ENCODE data around the gene RB1.
A peak's percentile ranks its signal among the peaks of the same experiment; 100 is the strongest.

The RB1 gene

DNA sequence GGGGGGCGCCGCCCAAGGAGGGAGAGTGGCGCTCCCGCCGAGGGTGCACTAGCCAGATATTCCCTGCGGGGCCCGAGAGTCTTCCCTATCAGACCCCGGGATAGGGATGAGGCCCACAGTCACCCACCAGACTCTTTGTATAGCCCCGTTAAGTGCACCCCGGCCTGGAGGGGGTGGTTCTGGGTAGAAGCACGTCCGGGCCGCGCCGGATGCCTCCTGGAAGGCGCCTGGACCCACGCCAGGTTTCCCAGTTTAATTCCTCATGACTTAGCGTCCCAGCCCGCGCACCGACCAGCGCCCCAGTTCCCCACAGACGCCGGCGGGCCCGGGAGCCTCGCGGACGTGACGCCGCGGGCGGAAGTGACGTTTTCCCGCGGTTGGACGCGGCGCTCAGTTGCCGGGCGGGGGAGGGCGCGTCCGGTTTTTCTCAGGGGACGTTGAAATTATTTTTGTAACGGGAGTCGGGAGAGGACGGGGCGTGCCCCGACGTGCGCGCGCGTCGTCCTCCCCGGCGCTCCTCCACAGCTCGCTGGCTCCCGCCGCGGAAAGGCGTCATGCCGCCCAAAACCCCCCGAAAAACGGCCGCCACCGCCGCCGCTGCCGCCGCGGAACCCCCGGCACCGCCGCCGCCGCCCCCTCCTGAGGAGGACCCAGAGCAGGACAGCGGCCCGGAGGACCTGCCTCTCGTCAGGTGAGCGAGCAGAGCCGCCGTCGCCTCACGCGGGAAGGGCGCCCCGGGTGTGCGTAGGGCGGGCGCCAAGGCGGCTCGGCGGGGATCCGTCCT is at the start of gene RB1:
Gene RB1, plus strand, starts transcription at position 393 of the 784 bp plus-strand sequence. Its CDS starts 162 bp downstream, at position 555.
- H3K4me3 ChIP-seq (ENCODE audit: low read depth, low read length): peak within 1 kb of the TSS; percentile 79
- DNase-seq (ENCODE audit: low read depth): peak; percentile 56

DNA sequence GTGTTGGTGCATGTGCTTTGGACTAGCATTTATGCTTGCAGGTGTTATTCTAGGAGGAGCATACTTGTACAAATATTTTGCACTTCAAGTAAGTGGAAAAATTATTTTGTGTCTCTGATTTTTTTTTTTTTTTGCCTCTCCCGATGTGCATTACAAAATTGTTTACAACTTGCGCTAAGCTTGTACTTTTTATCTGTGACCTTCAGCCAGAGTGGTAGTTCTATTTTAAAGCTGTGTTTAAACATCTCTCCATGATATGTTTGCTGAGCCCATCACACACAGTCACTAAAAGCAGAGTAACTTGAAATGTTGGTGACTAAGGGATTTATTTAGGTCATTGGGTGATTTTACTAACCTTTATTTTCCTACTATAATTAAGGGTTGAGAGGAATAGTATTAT is 49.7 kb upstream of the RB1 start:
- H3K4me3 ChIP-seq (ENCODE audit: low read depth, low read length): no peak overlapping the region
- no peak for DNase-seq (ENCODE audit: low read depth)

DNA sequence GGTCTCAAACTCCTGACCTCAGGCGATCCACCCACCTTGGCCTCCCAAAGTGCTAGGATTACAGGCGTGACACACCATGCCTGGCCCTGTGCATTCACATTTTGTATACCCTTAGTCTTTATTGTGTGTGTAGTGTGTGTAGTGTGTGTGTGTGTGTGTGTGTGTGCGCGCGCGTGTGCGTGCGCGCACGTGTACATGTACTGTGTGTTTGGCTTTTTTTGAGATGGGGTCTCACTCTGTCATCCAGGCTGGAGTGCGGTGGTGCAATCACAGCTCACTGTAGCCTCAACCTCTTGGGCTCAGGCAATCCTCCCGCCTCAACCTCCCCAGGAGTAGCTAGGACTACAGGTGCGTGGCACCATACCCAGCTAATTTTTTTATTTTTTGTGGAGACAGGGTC is 48.5 kb upstream of the RB1 start:
- no peak overlapping the region for H3K4me3 ChIP-seq (ENCODE audit: low read depth, low read length)
- DNase-seq (ENCODE audit: low read depth): no peak

DNA sequence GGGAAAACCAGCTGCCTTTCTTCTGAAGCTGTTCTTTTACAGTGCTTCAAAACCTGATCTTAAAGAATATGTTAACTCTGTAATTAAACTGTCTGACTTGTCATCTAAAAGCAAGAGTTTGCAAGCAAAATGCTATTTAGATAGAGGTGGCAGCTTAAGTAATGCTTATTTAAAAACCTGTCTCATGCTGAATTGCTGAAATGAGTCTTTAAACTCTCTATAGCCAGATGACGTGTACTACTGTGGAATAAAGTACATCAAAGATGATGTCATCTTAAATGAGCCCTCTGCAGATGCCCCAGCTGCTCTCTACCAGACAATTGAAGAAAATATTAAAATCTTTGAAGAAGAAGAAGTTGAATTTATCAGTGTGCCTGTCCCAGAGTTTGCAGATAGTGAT is 47.6 kb upstream of the RB1 start:
- no peak for DNase-seq (ENCODE audit: low read depth)
- H3K4me3 ChIP-seq (ENCODE audit: low read depth, low read length): no peak overlapping the region

DNA sequence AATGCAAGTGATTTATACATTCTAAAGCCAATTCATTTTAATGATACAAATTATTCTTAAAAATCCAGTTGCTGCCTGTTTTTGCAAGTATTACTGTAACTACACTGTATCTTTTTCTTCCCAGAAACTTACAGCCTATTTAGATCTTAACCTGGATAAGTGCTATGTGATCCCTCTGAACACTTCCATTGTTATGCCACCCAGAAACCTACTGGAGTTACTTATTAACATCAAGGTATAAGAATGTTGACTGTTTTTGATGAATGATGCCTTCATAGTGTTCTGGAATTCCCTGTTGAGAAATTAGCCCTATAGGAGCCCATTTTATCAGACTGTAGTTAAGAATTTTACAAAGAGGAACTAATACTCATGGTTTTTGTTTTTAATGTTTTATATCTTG is 45.5 kb upstream of the RB1 start:
- DNase-seq (ENCODE audit: low read depth): no peak
- H3K4me3 ChIP-seq (ENCODE audit: low read depth, low read length): no peak overlapping the region

DNA sequence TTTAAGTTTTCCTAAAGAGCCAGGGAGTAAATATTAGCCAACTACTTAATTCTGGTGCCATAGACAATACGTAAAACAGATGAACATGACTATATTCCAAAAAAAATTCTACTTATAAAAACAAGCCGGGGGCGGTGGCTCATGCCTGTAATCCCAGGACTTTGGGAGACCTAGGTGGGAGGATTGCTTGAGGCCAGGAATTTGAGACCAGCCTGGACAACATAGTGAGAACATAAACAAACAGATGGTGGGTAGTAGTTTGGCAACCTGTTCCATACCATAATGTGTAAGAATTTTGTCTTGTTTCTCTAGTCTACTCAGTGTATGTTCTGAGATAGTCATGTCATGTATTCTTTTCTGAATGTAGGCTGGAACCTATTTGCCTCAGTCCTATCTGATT is 45.1 kb upstream of the RB1 start:
- no peak for DNase-seq (ENCODE audit: low read depth)
- no peak overlapping the region for H3K4me3 ChIP-seq (ENCODE audit: low read depth, low read length)

DNA sequence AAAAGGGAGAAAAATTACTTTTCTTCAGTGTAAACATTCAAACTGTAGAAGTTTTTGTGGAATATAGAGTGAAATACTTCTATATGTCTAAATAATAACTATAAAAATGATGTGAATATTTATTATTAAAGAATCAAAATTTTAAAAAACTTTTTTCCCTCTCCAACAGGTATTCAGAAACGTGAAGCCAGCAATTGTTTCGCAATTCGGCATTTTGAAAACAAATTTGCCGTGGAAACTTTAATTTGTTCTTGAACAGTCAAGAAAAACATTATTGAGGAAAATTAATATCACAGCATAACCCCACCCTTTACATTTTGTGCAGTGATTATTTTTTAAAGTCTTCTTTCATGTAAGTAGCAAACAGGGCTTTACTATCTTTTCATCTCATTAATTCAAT is 42.6 kb upstream of the RB1 start:
- DNase-seq (ENCODE audit: low read depth): no peak
- no peak overlapping the region for H3K4me3 ChIP-seq (ENCODE audit: low read depth, low read length)

DNA sequence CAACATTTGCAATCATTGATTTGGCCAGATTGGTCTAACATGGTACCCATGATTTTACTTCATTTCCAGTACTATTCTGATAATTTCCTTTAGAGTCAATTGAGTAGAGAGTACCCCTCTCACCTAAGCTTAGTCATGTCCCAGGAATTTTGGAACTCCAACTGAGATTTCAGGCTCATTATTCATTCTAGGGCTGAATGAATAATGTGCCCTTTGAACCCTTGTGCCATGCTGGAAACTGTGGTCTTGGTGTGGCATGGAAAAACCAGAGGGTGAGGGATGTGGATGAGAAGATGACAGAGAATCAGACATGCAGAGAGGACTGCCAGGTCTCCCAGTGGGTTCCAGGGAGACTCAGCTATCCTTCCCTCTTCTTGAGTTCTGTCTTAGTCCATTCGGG is 40.4 kb upstream of the RB1 start:
- H3K4me3 ChIP-seq (ENCODE audit: low read depth, low read length): no peak overlapping the region
- no peak for DNase-seq (ENCODE audit: low read depth)

DNA sequence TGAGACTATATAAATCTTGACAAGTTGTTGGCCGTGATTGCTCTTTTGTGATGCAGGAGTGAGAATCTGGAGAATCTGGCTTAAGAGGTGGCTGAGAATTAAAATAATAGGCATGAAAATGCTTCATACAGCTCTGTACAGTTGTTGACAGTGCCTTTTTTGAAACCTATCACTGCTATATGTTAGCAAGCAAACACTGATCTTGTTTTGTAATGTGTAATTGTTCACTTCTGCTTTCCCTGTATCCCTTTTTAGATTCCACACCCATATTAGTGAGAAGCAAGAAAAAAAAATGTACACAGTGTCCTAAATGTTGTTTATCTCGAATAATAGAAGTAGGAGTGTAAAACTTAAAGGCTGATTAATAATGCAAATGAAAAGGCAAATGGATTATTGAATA is 39.5 kb upstream of the RB1 start:
- no peak overlapping the region for H3K4me3 ChIP-seq (ENCODE audit: low read depth, low read length)
- no peak for DNase-seq (ENCODE audit: low read depth)

DNA sequence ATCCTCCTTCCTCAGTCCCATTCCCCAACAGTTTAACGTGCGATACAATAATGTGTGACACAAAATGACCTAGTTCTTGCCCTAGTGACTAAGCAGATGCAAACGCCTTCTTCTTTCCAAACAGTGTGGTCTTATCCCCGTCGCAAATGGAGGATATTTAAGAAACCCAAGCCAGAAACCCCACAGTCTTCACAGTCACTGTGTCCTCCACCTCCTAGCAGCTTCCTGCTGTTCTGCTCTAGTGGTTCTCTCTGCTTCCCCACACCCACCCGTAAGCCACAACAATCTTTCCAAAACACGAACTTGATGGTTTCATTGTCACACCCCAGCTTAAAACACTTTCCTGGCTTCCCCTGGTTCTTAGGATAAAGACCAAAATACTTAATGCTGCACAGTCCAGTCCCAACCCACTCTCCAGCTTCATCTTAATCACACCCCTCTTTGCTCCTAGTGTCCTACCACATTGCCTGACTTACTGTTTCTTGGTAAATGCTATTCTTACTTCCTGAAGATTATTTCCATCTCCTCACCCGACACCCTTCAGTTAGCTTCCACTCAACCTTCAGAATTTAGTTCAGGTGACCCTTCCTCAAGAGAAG is 38.2 kb upstream of the RB1 start:
- DNase-seq (ENCODE audit: low read depth): no peak
- no peak overlapping the region for H3K4me3 ChIP-seq (ENCODE audit: low read depth, low read length)

DNA sequence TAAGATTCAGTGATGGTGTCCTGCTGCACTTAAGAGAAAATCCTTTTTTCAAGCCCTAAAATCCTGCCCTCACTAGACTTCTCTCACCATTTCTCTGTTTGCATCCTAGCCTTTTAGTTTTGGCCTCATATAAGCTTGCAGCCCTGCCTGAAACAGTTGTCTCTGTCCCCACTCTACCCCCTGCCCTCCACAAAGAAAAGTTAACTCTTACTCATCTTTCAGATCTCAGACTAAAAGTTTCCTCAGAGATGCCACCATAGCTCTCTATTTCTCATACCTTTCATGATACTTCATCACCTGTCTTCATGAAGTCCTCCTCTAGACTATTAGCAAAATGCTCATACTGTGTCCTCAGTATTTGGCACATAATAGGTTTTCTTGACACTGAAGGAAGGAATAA is 37.4 kb upstream of the RB1 start:
- no peak overlapping the region for H3K4me3 ChIP-seq (ENCODE audit: low read depth, low read length)
- DNase-seq (ENCODE audit: low read depth): no peak

DNA sequence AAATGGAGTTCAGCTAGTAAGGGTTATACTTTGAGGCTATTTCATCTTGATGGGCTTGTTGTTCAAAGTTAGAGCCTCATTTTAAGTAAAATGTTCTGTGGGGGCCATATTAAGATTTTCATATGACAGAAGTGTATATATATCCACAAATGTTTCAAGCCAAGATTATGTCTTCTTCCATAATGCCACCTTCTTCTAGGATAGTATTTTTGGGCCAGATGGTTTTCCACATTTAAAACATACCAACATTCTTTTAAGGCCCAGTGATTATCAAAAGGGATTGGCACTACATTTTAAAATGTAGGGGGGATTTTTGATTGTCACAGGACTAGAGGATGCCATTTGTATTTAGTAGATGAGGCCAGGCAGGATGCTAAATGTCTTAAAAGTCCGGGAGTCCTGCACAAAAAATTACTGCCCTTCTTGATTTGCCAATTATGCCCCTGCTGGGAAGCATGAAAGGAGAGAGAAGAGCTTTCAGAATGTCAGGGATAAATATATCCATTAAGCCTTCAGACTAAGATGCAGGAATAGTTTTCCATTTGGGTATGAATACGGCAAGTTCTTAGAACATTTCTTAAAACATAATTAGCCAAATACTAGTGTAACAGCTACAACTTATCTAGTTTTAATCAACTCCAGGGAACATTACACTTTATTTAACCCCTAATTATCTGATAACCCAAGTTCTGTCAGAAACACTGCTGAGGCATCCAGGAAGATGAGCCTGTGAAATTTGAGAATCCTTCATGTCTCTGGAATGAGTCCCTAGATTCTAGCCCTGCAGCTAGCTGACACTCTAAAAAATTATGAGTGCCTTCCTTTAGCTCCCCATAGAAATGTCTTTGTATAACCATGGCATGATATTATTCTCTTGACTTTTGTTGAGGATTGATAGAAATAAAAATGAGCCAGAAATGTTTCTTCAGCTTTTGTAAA is 36.6 kb upstream of the RB1 start:
- no peak for DNase-seq (ENCODE audit: low read depth)
- no peak overlapping the region for H3K4me3 ChIP-seq (ENCODE audit: low read depth, low read length)

DNA sequence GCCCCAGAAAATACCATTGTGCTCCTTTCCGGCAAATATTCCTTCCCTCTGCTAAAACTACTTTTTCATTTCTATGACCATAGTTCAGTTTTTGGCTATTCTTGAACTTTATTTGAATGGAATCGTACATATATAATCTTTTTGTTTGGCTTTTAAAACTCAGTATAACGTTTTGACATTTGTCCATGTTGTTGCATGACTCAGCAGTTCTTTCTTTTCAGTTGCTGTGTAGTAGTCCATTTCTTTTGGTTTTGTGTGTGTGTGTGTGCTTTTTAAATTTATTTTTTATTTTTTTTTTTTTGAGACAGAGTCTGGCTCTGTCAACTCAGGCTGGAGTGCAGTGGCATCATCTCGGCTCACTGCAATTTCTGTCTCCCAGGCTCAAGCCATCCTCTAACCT is 35.5 kb upstream of the RB1 start:
- no peak for DNase-seq (ENCODE audit: low read depth)
- no peak overlapping the region for H3K4me3 ChIP-seq (ENCODE audit: low read depth, low read length)

DNA sequence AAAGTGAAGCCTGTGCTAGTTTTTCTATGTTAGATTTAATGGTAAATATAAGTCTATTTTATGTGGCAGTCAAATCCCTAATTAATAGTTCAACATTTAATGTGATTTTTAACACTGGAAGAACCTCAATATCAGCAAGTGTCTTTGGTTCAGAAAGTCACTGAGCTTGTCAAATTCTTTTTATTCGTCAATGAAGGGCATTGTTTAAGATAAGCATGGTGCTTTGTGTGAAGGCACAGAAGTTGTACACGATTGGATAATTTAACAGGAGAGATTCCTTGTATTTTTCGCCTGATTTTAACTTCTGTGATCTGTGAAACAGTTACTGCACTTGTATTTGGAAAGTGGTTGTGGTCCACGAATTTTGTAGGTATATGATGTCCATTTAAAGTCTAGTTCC is 30.2 kb upstream of the RB1 start:
- no peak overlapping the region for H3K4me3 ChIP-seq (ENCODE audit: low read depth, low read length)
- no peak for DNase-seq (ENCODE audit: low read depth)

DNA sequence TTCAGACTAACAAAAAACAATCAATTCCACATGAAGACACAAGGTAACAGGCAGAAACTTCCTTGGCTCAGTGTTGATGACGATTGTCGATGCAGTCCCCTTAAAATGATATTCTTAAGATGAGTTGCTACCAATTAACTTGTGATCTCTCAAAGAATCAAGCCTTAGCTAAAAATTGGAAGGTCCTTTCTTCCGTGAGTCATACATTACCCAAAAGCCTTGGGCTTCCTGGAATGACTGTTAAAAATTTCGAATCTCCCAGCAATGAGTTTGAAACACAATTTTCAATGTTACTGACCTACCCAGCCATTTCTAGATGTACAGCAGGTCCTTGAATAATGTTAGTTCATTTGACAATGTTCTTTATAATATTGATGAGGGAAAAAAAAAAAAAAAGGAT is 28.0 kb upstream of the RB1 start:
- H3K4me3 ChIP-seq (ENCODE audit: low read depth, low read length): no peak overlapping the region
- no peak for DNase-seq (ENCODE audit: low read depth)

DNA sequence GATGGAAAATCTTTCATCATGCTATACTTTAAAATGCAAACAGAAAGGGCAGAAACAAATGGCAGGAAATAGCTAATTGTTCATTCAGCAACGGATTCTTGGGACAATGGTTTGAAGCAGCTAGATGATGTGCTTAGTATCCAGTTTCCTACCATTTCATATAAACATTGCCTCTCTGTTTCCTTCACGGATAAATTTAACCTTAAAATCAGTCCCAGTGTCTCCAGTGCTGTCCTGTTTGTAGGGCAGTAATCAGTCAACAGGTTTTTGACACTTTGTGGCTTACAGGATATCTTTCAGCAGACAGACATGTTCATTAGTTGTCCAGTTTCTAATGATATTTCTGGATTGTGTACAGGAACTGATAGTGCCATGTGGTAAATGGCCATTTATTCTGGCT is 24.7 kb upstream of the RB1 start:
- no peak for DNase-seq (ENCODE audit: low read depth)

DNA sequence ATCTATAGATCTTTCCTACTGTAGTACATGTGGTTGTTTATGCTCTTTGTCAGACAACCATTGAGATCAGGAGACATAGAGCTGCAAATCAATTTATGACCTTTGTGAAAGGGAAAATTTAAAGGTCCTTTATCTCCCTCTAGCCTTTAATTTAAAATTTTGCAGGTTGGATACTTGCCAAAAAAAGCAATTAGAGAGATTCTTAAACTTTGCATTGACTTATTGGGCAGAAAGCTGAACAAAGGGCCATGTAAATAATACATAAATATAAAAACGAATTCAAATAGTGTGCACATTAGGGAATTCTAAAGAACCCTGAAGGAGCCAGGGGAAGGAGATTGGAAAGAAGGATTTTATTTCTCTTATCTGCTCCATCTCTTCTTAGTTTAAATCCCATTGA is 22.0 kb upstream of the RB1 start:
- no peak for DNase-seq (ENCODE audit: low read depth)
- no peak overlapping the region for H3K4me3 ChIP-seq (ENCODE audit: low read depth, low read length)

More for the DNA sequence above, 24.7 kb upstream of the RB1 start:
- H3K4me3 ChIP-seq (ENCODE audit: low read depth, low read length): no peak overlapping the region

DNA sequence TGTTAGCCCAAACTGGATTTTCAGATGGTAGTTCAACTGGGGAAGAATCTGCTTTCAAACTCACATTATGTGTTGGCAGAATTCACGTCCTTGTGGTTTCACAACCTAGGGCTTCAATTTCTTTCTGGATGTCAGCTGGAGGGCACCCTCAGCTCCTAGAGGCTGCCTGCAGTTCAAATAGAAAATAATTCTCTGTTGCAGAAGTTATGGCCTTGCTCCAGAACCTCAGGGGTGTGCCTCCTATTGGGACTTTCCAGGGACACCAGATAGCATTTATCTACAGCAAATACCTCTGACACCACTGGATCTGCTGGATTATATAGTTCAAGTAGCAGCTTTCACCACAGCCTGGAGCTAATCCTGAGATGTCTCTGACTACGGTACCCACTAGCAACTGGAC is 11.8 kb upstream of the RB1 start:
- no peak overlapping the region for H3K4me3 ChIP-seq (ENCODE audit: low read depth, low read length)
- DNase-seq (ENCODE audit: low read depth): no peak

DNA sequence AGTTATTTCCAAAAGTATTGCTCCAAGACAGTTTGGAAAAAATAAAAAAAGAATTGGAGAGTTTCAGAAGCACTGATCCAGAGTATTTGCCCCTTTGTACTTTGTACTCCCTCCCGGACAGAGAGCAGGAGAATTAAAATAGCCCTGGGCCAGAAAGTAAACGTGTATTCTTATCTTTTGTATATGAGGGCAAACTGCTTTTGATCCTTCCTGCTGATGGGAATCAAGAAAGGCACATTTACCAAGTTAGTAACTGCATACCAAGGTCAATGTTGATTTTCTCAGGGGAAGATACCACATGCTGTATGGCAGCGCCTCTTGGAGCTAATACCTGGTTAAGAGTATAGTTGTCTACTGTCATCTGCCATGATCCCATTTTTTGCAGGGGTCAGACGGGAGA is 10.9 kb upstream of the RB1 start:
- no peak overlapping the region for H3K4me3 ChIP-seq (ENCODE audit: low read depth, low read length)
- DNase-seq (ENCODE audit: low read depth): no peak

DNA sequence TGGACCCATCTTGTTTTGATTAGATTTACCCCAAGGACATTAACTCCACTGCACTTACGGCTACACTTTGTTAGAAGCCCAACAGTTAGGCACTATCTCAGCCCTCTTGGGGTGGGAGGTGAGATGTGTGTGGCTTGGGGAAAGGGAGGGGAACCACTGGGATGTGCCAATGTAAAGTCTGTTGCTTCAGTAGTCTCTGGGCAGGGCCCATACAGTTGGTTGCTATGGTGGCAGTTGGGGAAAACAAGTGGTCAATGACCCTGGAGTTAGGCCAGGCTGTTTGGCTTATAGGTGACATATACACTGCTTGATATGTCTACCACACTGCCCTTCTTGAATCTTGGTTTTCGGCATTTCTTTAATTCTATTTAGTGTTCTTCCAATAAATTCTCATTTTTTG is 8.9 kb upstream of the RB1 start:
- no peak overlapping the region for H3K4me3 ChIP-seq (ENCODE audit: low read depth, low read length)
- DNase-seq (ENCODE audit: low read depth): no peak

All from skeletal muscle cell (primary cell).